ENCODE data around the gene SYPL2.

The SYPL2 gene

DNA sequence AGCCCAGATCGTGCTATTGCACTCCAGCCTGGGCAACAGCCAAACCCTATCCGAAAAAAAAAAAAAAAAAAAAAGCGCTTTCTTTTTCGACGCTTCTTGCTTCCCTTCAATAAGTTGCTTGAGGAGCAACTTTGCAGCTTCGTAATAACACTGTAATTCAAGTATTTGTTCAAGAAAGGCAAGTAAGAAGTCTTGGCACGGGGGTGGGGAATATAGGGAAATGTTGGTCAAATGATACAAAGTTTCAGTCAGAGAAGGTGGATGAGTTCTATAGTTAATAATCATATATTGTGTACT lies 39.2 kb upstream of the SYPL2 start:
- H3K9me3 ChIP-seq (ENCODE audit: severe bottlenecking): no peaks in the 10 kb centered on the region
- ATAC-seq (ENCODE audit: low read depth) (no peak), DNase-seq (ENCODE audit: low spot score) (no peak)
- peak overlapping the region; percentile 91 for H3K27ac ChIP-seq (ENCODE audit: poor library complexity, severe bottlenecking)
- H3K36me3 ChIP-seq (ENCODE audit: low read depth): peaks cover 18% of the 10 kb centered on the region
- H3K4me3 ChIP-seq (ENCODE audit: severe bottlenecking): peak overlapping the region; percentile 87
- TF ChIP-seq, protein P1, sequence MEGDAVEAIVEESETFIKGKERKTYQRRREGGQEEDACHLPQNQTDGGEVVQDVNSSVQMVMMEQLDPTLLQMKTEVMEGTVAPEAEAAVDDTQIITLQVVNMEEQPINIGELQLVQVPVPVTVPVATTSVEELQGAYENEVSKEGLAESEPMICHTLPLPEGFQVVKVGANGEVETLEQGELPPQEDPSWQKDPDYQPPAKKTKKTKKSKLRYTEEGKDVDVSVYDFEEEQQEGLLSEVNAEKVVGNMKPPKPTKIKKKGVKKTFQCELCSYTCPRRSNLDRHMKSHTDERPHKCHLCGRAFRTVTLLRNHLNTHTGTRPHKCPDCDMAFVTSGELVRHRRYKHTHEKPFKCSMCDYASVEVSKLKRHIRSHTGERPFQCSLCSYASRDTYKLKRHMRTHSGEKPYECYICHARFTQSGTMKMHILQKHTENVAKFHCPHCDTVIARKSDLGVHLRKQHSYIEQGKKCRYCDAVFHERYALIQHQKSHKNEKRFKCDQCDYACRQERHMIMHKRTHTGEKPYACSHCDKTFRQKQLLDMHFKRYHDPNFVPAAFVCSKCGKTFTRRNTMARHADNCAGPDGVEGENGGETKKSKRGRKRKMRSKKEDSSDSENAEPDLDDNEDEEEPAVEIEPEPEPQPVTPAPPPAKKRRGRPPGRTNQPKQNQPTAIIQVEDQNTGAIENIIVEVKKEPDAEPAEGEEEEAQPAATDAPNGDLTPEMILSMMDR (IDR thresholded peaks at IDR 0.05; ENCODE audit: poor library complexity, severe bottlenecking): no peak
- H3K4me1 ChIP-seq (ENCODE audit: insufficient read depth, poor library complexity, severe bottlenecking): peaks cover 22% of the 10 kb centered on the region
- H3K27me3 ChIP-seq (ENCODE audit: insufficient read depth, poor library complexity, severe bottlenecking): no peaks in the 10 kb centered on the region

DNA sequence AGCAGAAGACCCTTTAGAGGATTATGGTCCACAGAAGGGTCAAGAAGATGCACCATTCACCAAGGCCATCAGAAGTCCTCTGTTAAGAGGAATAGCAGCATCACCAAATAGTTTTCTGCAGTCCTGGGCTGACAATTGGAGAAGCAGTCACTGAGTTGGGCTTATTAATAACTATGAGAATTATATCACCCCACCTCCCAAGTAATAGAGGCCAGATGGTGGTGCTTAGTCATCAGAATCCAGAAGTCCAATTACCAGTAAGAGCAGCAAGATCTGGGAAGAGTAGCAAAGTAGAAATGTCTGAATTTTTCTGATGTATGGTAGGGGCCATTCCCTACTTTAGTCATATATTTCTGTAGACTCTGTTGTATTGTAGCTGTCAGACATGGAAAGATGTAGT lies 34.0 kb upstream of the SYPL2 start:
- ATAC-seq (ENCODE audit: low read depth) (no peak), DNase-seq (ENCODE audit: low spot score) (no peak)
- H3K9me3 ChIP-seq (ENCODE audit: severe bottlenecking): no peaks in the 10 kb centered on the region
- H3K4me3 ChIP-seq (ENCODE audit: severe bottlenecking): no peak overlapping the region
- TF ChIP-seq, protein P1 (IDR thresholded peaks at IDR 0.05; ENCODE audit: poor library complexity, severe bottlenecking): no peak
- no peaks in the 10 kb centered on the region for H3K36me3 ChIP-seq (ENCODE audit: low read depth)
- H3K4me1 ChIP-seq (ENCODE audit: insufficient read depth, poor library complexity, severe bottlenecking): peaks cover 3% of the 10 kb centered on the region
- no peaks in the 10 kb centered on the region for H3K27me3 ChIP-seq (ENCODE audit: insufficient read depth, poor library complexity, severe bottlenecking)
- no peak overlapping the region for H3K27ac ChIP-seq (ENCODE audit: poor library complexity, severe bottlenecking)

DNA sequence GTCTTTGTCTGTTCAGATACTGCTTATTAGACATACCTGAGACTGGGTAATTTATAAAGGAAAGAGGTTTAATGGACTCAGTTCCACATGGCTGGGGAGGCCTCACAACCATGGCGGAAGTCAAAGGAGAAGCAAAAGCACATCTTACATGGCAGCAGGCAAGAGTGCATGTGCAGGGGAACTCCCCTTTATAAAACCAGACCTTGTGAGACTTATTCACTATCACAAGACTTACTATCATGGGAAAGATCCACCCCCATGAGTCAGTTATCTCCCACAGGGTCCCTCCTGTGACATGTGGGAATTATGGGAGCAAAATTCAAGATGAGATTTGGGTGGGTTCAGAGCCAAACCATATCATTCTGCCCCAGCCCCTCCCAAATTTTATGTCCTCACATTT lies 33.0 kb upstream of the SYPL2 start:
- no peaks in the 10 kb centered on the region for H3K4me1 ChIP-seq (ENCODE audit: insufficient read depth, poor library complexity, severe bottlenecking)
- no peak overlapping the region for H3K4me3 ChIP-seq (ENCODE audit: severe bottlenecking)
- no peak for DNase-seq (ENCODE audit: low spot score)
- H3K27ac ChIP-seq (ENCODE audit: poor library complexity, severe bottlenecking): no peak overlapping the region
- TF ChIP-seq, protein P1 (IDR thresholded peaks at IDR 0.05; ENCODE audit: poor library complexity, severe bottlenecking): no peak
- H3K36me3 ChIP-seq (ENCODE audit: low read depth): no peaks in the 10 kb centered on the region
- no peaks in the 10 kb centered on the region for H3K9me3 ChIP-seq (ENCODE audit: severe bottlenecking)
- no peaks in the 10 kb centered on the region for H3K27me3 ChIP-seq (ENCODE audit: insufficient read depth, poor library complexity, severe bottlenecking)
- no peak for ATAC-seq (ENCODE audit: low read depth)

DNA sequence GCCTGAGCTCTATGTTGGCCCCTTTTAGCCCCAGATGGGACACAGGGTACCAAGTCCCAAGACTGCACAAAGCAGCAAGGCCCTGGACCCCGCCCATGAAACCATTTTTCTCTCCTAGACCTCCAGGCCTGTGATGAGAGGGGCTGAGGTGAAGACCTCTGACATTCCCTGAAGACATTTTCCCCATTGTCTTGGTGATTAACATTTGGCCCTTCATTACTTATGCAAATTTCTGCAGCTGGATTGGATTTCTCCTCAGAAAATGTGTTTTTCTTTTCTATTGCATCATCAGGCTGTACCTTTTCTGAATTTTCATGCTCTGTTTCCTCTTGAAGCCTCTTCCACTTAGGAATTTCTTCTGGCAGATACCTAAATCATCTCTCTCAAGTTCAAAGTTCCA lies 31.9 kb upstream of the SYPL2 start:
- H3K27me3 ChIP-seq (ENCODE audit: insufficient read depth, poor library complexity, severe bottlenecking): no peaks in the 10 kb centered on the region
- H3K9me3 ChIP-seq (ENCODE audit: severe bottlenecking): no peaks in the 10 kb centered on the region
- no peak overlapping the region for H3K27ac ChIP-seq (ENCODE audit: poor library complexity, severe bottlenecking)
- no peak for DNase-seq (ENCODE audit: low spot score)
- TF ChIP-seq, protein P1 (IDR thresholded peaks at IDR 0.05; ENCODE audit: poor library complexity, severe bottlenecking): no peak
- ATAC-seq (ENCODE audit: low read depth): no peak
- no peak overlapping the region for H3K4me3 ChIP-seq (ENCODE audit: severe bottlenecking)
- H3K36me3 ChIP-seq (ENCODE audit: low read depth): no peaks in the 10 kb centered on the region
- H3K4me1 ChIP-seq (ENCODE audit: insufficient read depth, poor library complexity, severe bottlenecking): no peaks in the 10 kb centered on the region

DNA sequence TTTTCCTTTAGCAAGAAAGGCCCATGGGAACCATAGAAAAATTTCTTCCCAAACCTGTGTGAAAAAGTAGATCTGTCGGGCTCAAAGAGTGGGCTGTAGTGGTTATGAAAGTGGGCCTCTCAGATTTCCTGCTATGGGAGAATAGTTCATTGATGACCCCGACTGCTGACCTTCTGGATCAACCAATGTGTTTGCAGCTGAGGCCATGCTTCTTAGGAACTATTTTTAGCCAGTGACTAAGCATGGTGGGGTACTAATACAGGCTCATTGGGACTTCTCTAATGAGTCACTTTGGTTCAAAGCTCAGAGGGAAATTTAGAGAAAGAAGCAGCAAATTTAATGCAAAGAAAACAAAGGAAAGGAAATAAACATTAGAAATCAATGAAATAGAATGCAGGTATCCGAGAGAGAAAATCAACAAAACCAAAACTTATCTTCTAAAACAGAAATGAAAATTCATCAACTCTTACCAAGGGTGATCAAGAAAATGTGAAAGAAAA lies 27.5 kb upstream of the SYPL2 start:
- no peaks in the 10 kb centered on the region for H3K36me3 ChIP-seq (ENCODE audit: low read depth)
- DNase-seq (ENCODE audit: low spot score) (no peak), ATAC-seq (ENCODE audit: low read depth) (peak; percentile 51; the same call in 1 of the 3 replicates)
- H3K27me3 ChIP-seq (ENCODE audit: insufficient read depth, poor library complexity, severe bottlenecking): no peaks in the 10 kb centered on the region
- TF ChIP-seq, protein P1 (IDR thresholded peaks at IDR 0.05; ENCODE audit: poor library complexity, severe bottlenecking): no peak
- no peak overlapping the region for H3K27ac ChIP-seq (ENCODE audit: poor library complexity, severe bottlenecking)
- H3K4me1 ChIP-seq (ENCODE audit: insufficient read depth, poor library complexity, severe bottlenecking): no peaks in the 10 kb centered on the region
- no peak overlapping the region for H3K4me3 ChIP-seq (ENCODE audit: severe bottlenecking)
- H3K9me3 ChIP-seq (ENCODE audit: severe bottlenecking): no peaks in the 10 kb centered on the region

Data from RWPE2 (cell line).